Measurements from ENCODE around the gene CCNB1IP1.
"Not testable (repeated sequence)": the region's sequence is repeated elsewhere in the genome, so short reads cannot be mapped to it uniquely, and the experiment has no call there.

Gene CCNB1IP1, protein sequence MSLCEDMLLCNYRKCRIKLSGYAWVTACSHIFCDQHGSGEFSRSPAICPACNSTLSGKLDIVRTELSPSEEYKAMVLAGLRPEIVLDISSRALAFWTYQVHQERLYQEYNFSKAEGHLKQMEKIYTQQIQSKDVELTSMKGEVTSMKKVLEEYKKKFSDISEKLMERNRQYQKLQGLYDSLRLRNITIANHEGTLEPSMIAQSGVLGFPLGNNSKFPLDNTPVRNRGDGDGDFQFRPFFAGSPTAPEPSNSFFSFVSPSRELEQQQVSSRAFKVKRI

DNA sequence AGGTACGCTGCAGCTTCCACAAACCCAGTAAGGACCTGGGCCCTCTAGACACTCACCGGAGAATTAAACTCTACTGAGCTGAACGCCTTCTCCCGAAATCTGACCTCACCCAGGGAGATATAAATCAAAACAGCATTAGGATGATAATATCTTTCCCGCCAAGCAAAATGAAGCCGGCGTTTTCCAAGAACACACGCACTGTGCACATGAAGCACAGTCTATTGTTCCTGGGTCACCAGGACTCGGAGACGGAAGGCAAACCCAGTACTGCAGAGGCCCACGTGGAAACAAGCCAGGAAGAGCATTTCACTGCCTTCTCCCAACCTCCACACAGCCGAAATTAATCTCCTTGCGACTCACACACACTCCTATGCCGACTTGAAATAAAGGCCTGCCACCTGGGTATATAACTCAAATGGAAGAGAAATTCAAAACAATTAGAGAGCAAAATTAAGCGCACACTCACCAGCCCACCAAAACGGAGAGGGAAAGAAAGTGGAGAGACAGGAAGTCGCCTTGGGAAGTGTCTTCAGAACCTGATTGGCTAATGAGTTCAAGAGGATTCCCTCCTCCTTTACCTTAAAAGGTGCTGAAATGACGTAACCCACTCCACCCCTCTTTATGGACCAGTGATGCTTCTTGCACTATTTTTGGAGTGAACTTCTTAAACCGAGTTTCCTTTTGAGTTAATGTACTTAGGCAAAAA is at the start of gene CCNB1IP1:
Gene CCNB1IP1, minus strand, starts transcription at position 492 of the 706 bp plus-strand sequence. CDS start 16,756 bp downstream, outside the sequence.
- Histone ChIP-seq H3K27me3 (no peaks in the 10 kb centered on the region), H3K27ac (peak within 1 kb of the TSS; percentile 75), H3K36me3 (peaks cover 13% of the 10 kb centered on the region), H3K9me3 (no peaks in the 10 kb centered on the region), H3K9ac (peak within 1 kb of the TSS; percentile 87), H3K4me3 (peak within 1 kb of the TSS; percentile 74), H3K4me1 (peaks cover 49% of the 10 kb centered on the region), H3K4me2 (peak within 1 kb of the TSS; percentile 73), H4K20me1 (peaks cover 35% of the 10 kb centered on the region)
- TF ChIP-seq Cebpa-rat (IDR thresholded peaks at IDR 0.05) = no peak

DNA sequence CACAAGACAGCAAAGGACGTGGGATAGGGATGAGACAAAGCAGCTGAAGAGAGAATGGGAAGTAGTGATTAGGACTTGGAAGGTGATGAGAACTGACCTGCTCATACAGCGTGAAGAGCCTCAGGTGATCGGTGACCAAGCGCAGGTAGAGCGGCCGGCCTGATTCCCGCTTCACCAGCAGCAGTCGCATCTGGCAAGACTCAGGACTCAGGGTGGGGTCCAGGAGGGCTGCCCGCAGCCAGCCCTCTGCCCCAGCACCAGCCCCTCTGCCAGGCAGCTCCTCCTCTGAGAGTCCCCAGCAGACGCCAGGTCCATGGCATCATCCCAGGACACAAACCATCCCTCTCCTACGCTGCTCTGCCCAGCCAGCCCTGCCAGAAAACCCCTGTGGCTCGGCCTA is 49.4 kb upstream of the CCNB1IP1 start:
- Histone ChIP-seq H3K27ac (no peak overlapping the region), H3K9ac (no peak overlapping the region), H3K4me3 (no peak overlapping the region), H3K4me1 (no peaks in the 10 kb centered on the region), H3K27me3 (no peaks in the 10 kb centered on the region), H3K9me3 (no peaks in the 10 kb centered on the region), H4K20me1 (0 out of 2 replicates have a peak, but pooled peaks cover 8% of the 10 kb centered on the region), H3K36me3 (peaks cover 99% of the 10 kb centered on the region), H3K4me2 (no peak overlapping the region)
- TF ChIP-seq Cebpa-rat (IDR thresholded peaks at IDR 0.05) = no peak

DNA sequence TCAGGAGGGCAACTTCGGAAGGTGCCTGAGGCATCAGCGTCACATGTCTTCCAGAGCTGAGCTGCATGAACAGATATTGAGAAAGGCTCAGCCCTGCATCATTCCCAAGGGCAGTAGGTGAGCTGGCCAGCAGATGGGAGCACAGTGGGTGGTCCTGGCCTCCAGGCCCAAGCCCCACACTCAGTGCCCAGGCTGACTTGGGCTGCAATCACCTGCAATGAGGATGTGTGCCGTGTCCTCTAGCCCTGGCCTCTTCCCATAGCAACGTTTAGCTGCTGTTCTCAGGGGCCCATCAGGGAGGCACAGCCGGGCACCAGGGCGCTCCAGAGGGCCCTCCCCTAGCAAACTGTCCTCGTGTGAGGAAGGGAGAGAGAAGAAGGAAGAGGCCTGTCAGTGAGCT is 48.3 kb upstream of the CCNB1IP1 start:
- Histone ChIP-seq H3K9me3 (no peaks in the 10 kb centered on the region), H3K36me3 (peaks cover 100% of the 10 kb centered on the region), H3K27ac (no peak overlapping the region)

DNA sequence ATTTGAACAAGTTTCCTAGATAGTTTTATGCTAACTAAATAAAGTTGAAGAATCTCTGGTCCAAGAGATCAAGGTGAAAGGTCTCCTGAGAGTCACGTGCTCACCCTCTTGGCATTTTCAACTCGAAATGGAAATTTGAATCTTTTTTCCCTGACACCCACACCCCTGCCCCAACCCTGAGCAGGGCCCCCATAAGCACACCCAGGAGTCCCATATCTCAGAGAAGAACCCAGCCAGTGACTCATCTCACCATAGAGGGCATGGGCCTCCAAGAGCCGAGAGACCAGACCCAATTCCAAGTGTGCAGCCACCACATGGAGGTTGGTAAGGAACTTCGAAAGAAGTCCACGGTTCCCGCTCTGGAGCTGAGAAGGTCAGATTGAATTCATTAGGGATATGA is 47.6 kb upstream of the CCNB1IP1 start:
- H3K27ac ChIP-seq = no peak overlapping the region
- TF ChIP-seq Cebpa-rat (IDR thresholded peaks at IDR 0.05) = no peak
- no peaks in the 10 kb centered on the region for H3K9me3 ChIP-seq
- H3K4me3 ChIP-seq = no peak overlapping the region
- H3K9ac ChIP-seq = no peak overlapping the region
- no peaks in the 10 kb centered on the region for H3K4me1 ChIP-seq
- peaks cover 100% of the 10 kb centered on the region for H3K36me3 ChIP-seq
- no peaks in the 10 kb centered on the region for H3K27me3 ChIP-seq
- no peak overlapping the region for H3K4me2 ChIP-seq
- peaks cover 19% of the 10 kb centered on the region; the same call in 1 of the 2 replicates for H4K20me1 ChIP-seq

More for the DNA sequence above, 48.3 kb upstream of the CCNB1IP1 start:
- H4K20me1 ChIP-seq = peaks cover 13% of the 10 kb centered on the region; the same call in 1 of the 2 replicates
- H3K4me2 ChIP-seq = no peak overlapping the region
- H3K9ac ChIP-seq = no peak overlapping the region
- H3K4me3 ChIP-seq = no peak overlapping the region
- no peaks in the 10 kb centered on the region for H3K27me3 ChIP-seq
- no peaks in the 10 kb centered on the region for H3K4me1 ChIP-seq
- TF ChIP-seq Cebpa-rat (IDR thresholded peaks at IDR 0.05) = no peak

DNA sequence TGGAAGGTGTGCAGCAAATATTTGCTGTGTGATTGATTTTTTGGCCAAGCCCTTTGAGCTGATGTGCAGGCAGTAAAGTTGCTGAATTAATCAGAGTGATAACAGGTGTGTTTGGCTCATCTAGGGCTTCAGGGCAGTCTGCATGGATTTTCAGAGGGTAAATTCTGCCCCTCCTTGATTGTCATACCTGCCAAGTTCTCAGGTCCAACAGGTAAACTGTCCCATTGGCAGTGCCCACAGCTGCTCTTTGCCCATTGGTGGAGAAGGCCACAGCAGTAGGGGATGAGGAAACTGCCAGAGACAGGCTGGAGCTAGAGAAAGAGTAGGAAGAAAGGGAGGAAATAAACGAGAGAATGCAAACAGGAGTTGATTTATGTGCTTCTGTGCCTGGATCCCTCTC is 46.7 kb upstream of the CCNB1IP1 start:
- Histone ChIP-seq H3K4me1 (no peaks in the 10 kb centered on the region), H3K27ac (no peak overlapping the region), H3K27me3 (no peaks in the 10 kb centered on the region), H3K4me2 (no peak overlapping the region), H3K9me3 (no peaks in the 10 kb centered on the region), H3K9ac (no peak overlapping the region), H3K4me3 (no peak overlapping the region), H3K36me3 (peaks cover 100% of the 10 kb centered on the region), H4K20me1 (peaks cover 19% of the 10 kb centered on the region; the same call in 1 of the 2 replicates)
- no peak for TF ChIP-seq Cebpa-rat (IDR thresholded peaks at IDR 0.05)

DNA sequence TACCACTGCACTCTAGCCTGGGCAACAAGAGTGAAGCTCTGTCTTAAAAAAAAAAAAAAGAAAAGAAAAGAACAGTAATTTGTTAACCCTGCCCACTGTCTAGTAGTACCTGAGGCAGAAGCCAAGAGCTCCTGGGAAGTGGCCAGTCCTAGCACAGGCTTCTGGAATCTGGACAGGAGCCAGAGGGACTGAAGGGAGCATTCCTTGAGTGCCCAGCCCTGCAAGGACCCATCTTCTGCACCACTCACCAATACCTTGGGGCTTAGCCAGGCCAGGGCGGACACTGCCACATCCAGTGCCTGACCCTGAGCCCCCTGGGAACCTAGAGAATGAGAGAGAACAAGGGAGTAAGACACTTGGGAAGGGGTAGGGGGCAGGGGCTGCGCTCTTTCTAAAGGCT is 44.1 kb upstream of the CCNB1IP1 start:
- TF ChIP-seq Cebpa-rat (IDR thresholded peaks at IDR 0.05) = no peak
- H3K4me3 ChIP-seq = no peak overlapping the region
- no peaks in the 10 kb centered on the region for H3K9me3 ChIP-seq
- H3K27ac ChIP-seq = no peak overlapping the region
- no peaks in the 10 kb centered on the region for H3K27me3 ChIP-seq
- no peak overlapping the region for H3K9ac ChIP-seq
- H4K20me1 ChIP-seq = peaks cover 15% of the 10 kb centered on the region; the same call in 1 of the 2 replicates
- no peak overlapping the region for H3K4me2 ChIP-seq
- no peaks in the 10 kb centered on the region for H3K4me1 ChIP-seq
- peaks cover 100% of the 10 kb centered on the region for H3K36me3 ChIP-seq

DNA sequence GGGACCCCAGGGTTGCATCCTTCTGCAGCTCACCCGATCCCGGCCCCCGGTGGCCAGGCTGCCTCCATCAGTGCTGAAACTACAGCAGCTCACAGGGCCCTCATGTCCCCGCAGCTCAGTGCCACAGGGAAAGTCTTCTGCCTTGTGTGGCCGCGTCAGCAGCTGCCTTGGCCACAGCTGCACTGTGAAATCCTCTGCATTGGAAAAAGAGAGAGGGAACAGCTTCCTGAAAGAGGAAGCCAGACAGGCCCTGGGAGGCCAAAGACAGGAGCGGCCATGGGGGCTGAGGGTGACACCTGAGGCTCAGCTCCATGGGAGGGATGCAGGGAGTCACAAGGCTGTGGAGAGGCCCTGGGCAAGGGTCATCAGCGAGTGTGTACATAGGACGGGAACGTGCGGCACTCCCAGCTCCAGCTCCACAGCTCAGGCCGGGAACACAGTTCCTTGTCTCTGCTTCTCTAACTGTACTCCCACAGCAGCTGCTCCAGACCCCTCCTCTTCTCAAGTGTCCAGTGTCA is 43.1 kb upstream of the CCNB1IP1 start:
- Histone ChIP-seq H3K4me2 (no peak overlapping the region), H3K27ac (no peak overlapping the region), H3K9ac (no peak overlapping the region), H4K20me1 (peaks cover 15% of the 10 kb centered on the region; the same call in 1 of the 2 replicates), H3K9me3 (no peaks in the 10 kb centered on the region), H3K4me3 (no peak overlapping the region), H3K27me3 (no peaks in the 10 kb centered on the region), H3K36me3 (peaks cover 100% of the 10 kb centered on the region), H3K4me1 (no peaks in the 10 kb centered on the region)
- TF ChIP-seq Cebpa-rat (IDR thresholded peaks at IDR 0.05) = no peak

DNA sequence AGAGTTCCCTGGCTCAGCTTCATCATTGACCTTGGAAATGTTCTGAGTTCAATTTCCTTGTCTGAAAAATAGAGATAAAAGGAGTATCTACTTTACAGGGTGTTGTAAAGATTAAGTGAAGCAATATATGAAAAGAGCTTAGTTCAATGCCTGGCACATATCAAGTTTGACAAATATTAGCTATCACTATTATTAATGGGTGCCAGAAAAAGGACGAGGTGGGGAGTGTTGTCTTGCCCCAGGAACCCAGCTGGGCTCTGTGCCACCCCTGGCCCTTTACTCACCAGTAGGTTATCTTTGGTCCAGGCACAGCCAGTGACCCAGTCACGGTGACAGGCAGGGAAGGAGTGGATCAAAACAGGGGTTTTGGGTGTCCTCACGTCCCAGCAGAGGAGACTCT is 42.4 kb upstream of the CCNB1IP1 start:
- H3K27ac ChIP-seq = no peak overlapping the region
- H3K4me2 ChIP-seq = no peak overlapping the region
- H3K9ac ChIP-seq = no peak overlapping the region
- peaks cover 15% of the 10 kb centered on the region; the same call in 1 of the 2 replicates for H4K20me1 ChIP-seq
- H3K36me3 ChIP-seq = peaks cover 100% of the 10 kb centered on the region
- H3K9me3 ChIP-seq = no peaks in the 10 kb centered on the region
- no peaks in the 10 kb centered on the region for H3K27me3 ChIP-seq
- no peak overlapping the region for H3K4me3 ChIP-seq
- no peaks in the 10 kb centered on the region for H3K4me1 ChIP-seq
- TF ChIP-seq Cebpa-rat (IDR thresholded peaks at IDR 0.05) = no peak

DNA sequence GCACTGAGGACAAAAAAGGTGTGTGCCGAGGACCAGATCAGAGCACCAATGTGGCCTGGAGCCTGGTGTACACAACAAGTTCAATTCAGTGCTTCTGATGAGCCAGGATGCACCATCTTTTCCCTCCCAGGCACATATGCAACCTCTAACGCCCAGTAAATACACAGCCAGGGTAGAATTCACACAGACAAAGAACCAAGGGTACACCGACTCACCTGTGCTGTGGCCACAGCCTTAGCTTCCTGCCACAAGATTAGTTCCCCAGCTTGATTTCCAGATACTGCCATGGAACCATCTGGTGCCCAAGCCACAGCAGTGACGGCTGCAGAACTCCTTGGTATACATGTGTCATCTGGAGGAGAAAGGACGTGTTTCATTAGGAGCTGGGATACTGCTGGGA is 39.7 kb upstream of the CCNB1IP1 start:
- peaks cover 100% of the 10 kb centered on the region for H3K36me3 ChIP-seq
- H3K9ac ChIP-seq = no peak overlapping the region
- H3K4me3 ChIP-seq = no peak overlapping the region
- no peak overlapping the region for H3K4me2 ChIP-seq
- no peak overlapping the region for H3K27ac ChIP-seq
- H3K27me3 ChIP-seq = no peaks in the 10 kb centered on the region
- no peak for TF ChIP-seq Cebpa-rat (IDR thresholded peaks at IDR 0.05)
- H3K9me3 ChIP-seq = no peaks in the 10 kb centered on the region
- peaks cover 14% of the 10 kb centered on the region; the same call in 1 of the 2 replicates for H4K20me1 ChIP-seq
- no peaks in the 10 kb centered on the region for H3K4me1 ChIP-seq

DNA sequence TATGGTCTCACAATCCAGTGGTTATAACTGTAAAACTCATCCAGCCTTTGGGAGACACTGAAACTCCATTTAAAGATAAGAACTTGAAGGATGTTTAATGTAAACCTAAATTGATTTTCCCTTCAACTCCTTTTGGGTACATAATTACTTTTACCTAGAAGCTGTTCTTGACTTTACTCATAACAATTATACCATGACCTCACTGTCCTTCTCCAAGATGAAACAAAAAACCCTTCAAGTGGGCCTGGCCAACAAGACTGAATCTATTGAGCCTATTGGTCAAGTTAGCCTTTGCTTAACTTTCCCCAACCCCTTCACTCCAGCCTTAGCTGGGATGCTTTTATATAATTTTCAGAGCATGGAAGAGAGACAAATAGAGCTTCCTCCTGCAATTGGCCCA is 32.8 kb upstream of the CCNB1IP1 start:
- no peak for TF ChIP-seq Cebpa-rat (IDR thresholded peaks at IDR 0.05)
- no peaks in the 10 kb centered on the region for H3K27me3 ChIP-seq
- H3K4me1 ChIP-seq = no peaks in the 10 kb centered on the region
- H3K9ac ChIP-seq = no peak overlapping the region
- peaks cover 97% of the 10 kb centered on the region for H3K36me3 ChIP-seq
- no peak overlapping the region for H3K4me2 ChIP-seq
- no peak overlapping the region for H3K27ac ChIP-seq
- H3K9me3 ChIP-seq = no peaks in the 10 kb centered on the region
- H4K20me1 ChIP-seq = no peaks in the 10 kb centered on the region
- no peak overlapping the region for H3K4me3 ChIP-seq

DNA sequence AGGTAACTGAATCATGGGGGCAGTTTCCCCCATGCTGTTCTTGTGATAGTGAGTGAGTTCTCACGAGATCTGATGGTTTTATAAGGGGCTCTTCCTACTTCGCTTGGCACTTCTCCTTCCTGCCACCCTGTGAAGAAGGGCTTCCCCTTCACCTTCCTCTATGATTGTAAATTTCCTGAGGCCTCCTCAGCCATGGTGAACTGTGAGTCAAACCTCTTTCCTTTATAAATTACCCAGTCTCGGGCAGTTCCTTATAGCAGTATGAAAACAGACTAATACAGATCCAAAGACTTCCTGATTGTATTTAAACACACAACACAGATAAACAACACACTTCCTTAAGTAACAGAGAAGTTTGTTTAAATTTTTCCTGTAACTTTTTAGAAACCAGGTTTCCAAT is 25.4 kb upstream of the CCNB1IP1 start:
- not testable (repeated sequence) for H3K4me2 ChIP-seq, H3K4me1 ChIP-seq, H3K9me3 ChIP-seq, H3K27ac ChIP-seq, H3K27me3 ChIP-seq, H3K4me3 ChIP-seq, H4K20me1 ChIP-seq, H3K9ac ChIP-seq
- H3K36me3 ChIP-seq = peaks cover 96% of the 10 kb centered on the region

All from BLaER1 (cell line).